Sigmoid colon (tissue), 7 donors: Measurements from ENCODE around the gene VWA7. TPM values are rescaled to one million over a fixed set of nuclear protein-coding genes. Genes with fewer than 3 reads are reported as not detected.

Experiments used
- DNase-seq: peaks from one replicate; pipeline ENCODE4 v3.0.0-alpha.2; 2019
- H3K27ac ChIP-seq, 4 donors: fragments of 200-600 bp; sonication (generic); one replicate each; pipeline ENCODE4 v1.5.1; 2016 to 2019; ENCODE audit warnings: mild to moderate bottlenecking in 1 of 4
- H3K27me3 ChIP-seq, 3 donors: fragments of 200-600 bp; sonication (generic); one replicate each; pipeline ENCODE4 v1.5.1; 2019; ENCODE audit warnings: mild to moderate bottlenecking in 1 of 3
- H3K36me3 ChIP-seq, 4 donors: fragments of 200-600 bp; sonication (generic); one replicate each; pipeline ENCODE4 v1.5.1; 2016 to 2019
- H3K4me1 ChIP-seq, 4 donors: fragments of 200-600 bp; sonication (generic); one replicate each; pipeline ENCODE4 v1.5.1; 2017 to 2019
- H3K4me3 ChIP-seq, 4 donors: fragments of 200-600 bp; sonication (generic); one replicate each; pipeline ENCODE4 v1.5.1; 2017 to 2019; ENCODE audit warnings: mild to moderate bottlenecking in 2 of 4, moderate library complexity in 1 of 4
- H3K9me3 ChIP-seq, 4 donors: fragments of 200-600 bp in 3 of 4; sonication (generic) in 3 of 4; one replicate each; pipeline versions ENCODE4 v1.5.1 to v1.6.1; 2013 to 2019
- CTCF ChIP-seq, 4 experiments: fragments of 450-650 bp in 3 of 4; fragments of 200-600 bp in 1 of 4; IDR thresholded peaks; one replicate each; pipeline ENCODE4 v1.5.1; 2016 to 2019; ENCODE audit warnings: antibody characterized with exemption in 4 of 4, mild to moderate bottlenecking in 3 of 4, moderate library complexity in 2 of 4
- EP300 ChIP-seq, 4 donors: sonication (generic); formaldehyde crosslinking; IDR thresholded peaks; one replicate each; pipeline ENCODE4 v1.6.1; 2017; ENCODE audit warnings: antibody characterized with exemption in 4 of 4
- POLR2A ChIP-seq, 2 donors: fragments of 450-650 bp; IDR thresholded peaks; one replicate each; pipeline ENCODE4 v1.6.1; 2016; ENCODE audit warnings: antibody characterized with exemption in 2 of 2, mild to moderate bottlenecking in 2 of 2, moderate library complexity in 2 of 2
- POLR2AphosphoS5 ChIP-seq, 4 donors: sonication (generic); formaldehyde crosslinking; IDR thresholded peaks; one replicate each; pipeline ENCODE4 v1.6.1; 2017; ENCODE audit warnings: antibody characterized with exemption in 4 of 4
- WGBS, 2 donors: extraction: QIAGEN DNeasy Blood & Tissue Kit; methylation state at CpG; one replicate each; pipeline ENCODE4 v1.1.7; 2013; 5-methylcytosine and 5-hydroxymethylcytosine counted together
- intact Hi-C: fragments of 100-400 bp; cut with DNase I; formaldehyde crosslinking; loops from one replicate; pipeline ENCODE4 v1.15.1; 2023
- polyA plus RNA-seq, 3 donors: library from polyadenylated mRNA; stranded (reverse); fragments of 200-250 nt; gene quantifications; one replicate each; pipeline ENCODE4 v1.2.3, GENCODE V29; 2013
- small RNA-seq, 3 donors: library from RNA; depleted of rRNA; stranded (forward); fragments of <200 nt; gene quantifications; one replicate each; pipeline ENCODE3, GENCODE V24; 2016
- total RNA-seq, 4 donors: library from RNA; depleted of rRNA; stranded (reverse); fragments of >200 nt; gene quantifications; one replicate each; pipeline ENCODE4 v1.1.0, GENCODE V29; 2016
- donor health status: healthy with polysubstance abuse.
- donor health status: Bipolar disorder and iron deficiency.
- donor health status: healthy.

Gene VWA7
- total and polyA plus RNA-seq, 7 donors: 0.14 to 6.0 (median 3.2) TPM; not detected in 1

DNA sequence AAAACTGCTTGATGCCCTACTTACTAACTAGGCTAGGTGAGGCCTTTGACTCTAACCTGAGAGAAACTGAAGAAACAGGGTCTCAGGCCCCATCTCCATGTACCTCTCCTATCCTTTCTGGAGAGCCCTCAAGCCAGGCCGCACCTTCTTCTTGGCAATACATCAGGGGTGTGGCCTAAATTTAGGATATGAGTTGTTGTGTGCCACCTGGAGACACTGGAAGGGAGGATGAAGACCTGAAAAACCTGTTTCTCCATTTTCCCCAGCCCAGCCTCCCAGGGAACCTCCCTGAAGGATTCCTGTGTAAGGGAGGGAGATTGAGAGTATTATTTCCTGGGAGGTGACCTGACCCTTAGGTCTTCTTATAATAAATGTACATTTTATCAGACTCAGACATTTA, 58.9 kb downstream of the VWA7 start:
- intact Hi-C loops: no loop called here
- no peak for DNase-seq
- Histone ChIP-seq H3K27me3 (no peaks in the 10 kb centered on the region), H3K36me3 (no peaks in the 10 kb centered on the region), H3K9me3 (no peaks in the 10 kb centered on the region), H3K4me1 (peaks cover 0 to 11% (median 10%) of the 10 kb centered on the region in 4 donors), H3K27ac (no peak overlapping the region), H3K4me3 (no peak overlapping the region)
- TF ChIP-seq POLR2A (IDR thresholded peaks at IDR 0.05): no peak
- no peak for TF ChIP-seq POLR2AphosphoS5 (IDR thresholded peaks at IDR 0.05)
- no peak for TF ChIP-seq EP300 (IDR thresholded peaks at IDR 0.05)
- WGBS, 2 donors: 18 to 67% methylated on average over 1 of the region's 1 CpG

- no peak overlapping the region for H3K27ac ChIP-seq
- no peaks in the 10 kb centered on the region for H3K27me3 ChIP-seq
- H3K9me3 ChIP-seq: no peaks in the 10 kb centered on the region
- TF ChIP-seq CTCF (IDR thresholded peaks at IDR 0.05): no peak
- no peak for TF ChIP-seq POLR2AphosphoS5 (IDR thresholded peaks at IDR 0.05)
- TF ChIP-seq POLR2A (IDR thresholded peaks at IDR 0.05): no peak
- TF ChIP-seq EP300 (IDR thresholded peaks at IDR 0.05): no peak
- H3K4me1 ChIP-seq: peaks cover 0 to 11% (median 10%) of the 10 kb centered on the region in 4 donors
- H3K36me3 ChIP-seq: no peaks in the 10 kb centered on the region
- intact Hi-C loops: no loop called here
- H3K4me3 ChIP-seq: no peak overlapping the region
- DNase-seq: no peak
- 76 to 85% methylated on average over 10 of the region's 10 CpGs for WGBS, 2 donors
Observed at GRCh38 chr6:31717499-31718222, 59.5 kb downstream of the VWA7 start.

Small RNAs within 50 kb of the gene (small RNA-seq; reads per million reads assigned to genes)
- 0 reads per million in 3 donors for gene MSH5-SAPCD1
- gene RF00019: 0 reads per million in 3 donors
- 0 reads per million in 3 donors for gene RNU6-850P
- 0 reads per million in 3 donors for gene SAPCD1

Other genes with a start within 250 kb of the VWA7 start
Only the 30 nearest of the 43 such genes appear.
- 10 to 100 TPM; 12.5 to 59.6 (median 36.9) TPM for gene AIF1, start 162.1 kb downstream of the VWA7 start, total RNA-seq
- gene AIF1, start 162.1 kb downstream of the VWA7 start, polyA plus RNA-seq: 100 to 1,000 TPM in 2 of 3 donors, 10 to 100 TPM in 1; 61.8 to 133 (median 114) TPM
- 10 to 100 TPM; 42.1 to 90.8 (median 54.2) TPM for gene PRRC2A, start 156.6 kb downstream of the VWA7 start, total RNA-seq
- 100 to 1,000 TPM in 1 of 3 donors, 10 to 100 TPM in 2; 28.8 to 109 (median 32.1) TPM for gene PRRC2A, start 156.6 kb downstream of the VWA7 start, polyA plus RNA-seq
- gene BAG6, start 124.7 kb downstream of the VWA7 start, total RNA-seq: 100 to 1,000 TPM; 119 to 218 (median 144) TPM
- gene BAG6, start 124.7 kb downstream of the VWA7 start, polyA plus RNA-seq: 100 to 1,000 TPM in 2 of 3 donors, 10 to 100 TPM in 1; 99.7 to 231 (median 133) TPM
- 1 to 10 TPM in 3 of 4 donors, not detected in 1; 3.3 to 7.2 (median 3.6) TPM for gene APOM, start 121.4 kb downstream of the VWA7 start, total RNA-seq
- 1 to 10 TPM; 2.3 to 3.6 (median 3.6) TPM for gene APOM, start 121.4 kb downstream of the VWA7 start, polyA plus RNA-seq
- 10 to 100 TPM; 25.0 to 31.3 (median 26.7) TPM for gene C6orf47, start 116.5 kb downstream of the VWA7 start, total RNA-seq
- gene C6orf47, start 116.5 kb downstream of the VWA7 start, polyA plus RNA-seq: 10 to 100 TPM; 22.2 to 32.6 (median 24.5) TPM
- gene GPANK1, start 112.3 kb downstream of the VWA7 start, total RNA-seq: 10 to 100 TPM; 17.2 to 29.6 (median 26.4) TPM
- gene GPANK1, start 112.3 kb downstream of the VWA7 start, polyA plus RNA-seq: 10 to 100 TPM; 15.3 to 22.8 (median 18.3) TPM
- 100 to 1,000 TPM; 188 to 227 (median 209) TPM for gene CSNK2B, start 111.2 kb downstream of the VWA7 start, total RNA-seq
- 100 to 1,000 TPM; 198 to 232 (median 206) TPM for gene CSNK2B, start 111.2 kb downstream of the VWA7 start, polyA plus RNA-seq
- gene LY6G5B, start 107.4 kb downstream of the VWA7 start, total RNA-seq: 1 to 10 TPM; 2.8 to 10.0 (median 6.5) TPM
- gene LY6G5B, start 107.4 kb downstream of the VWA7 start, polyA plus RNA-seq: 1 to 10 TPM in 1 of 3 donors, under 1 TPM in 1, not detected in 1; 0.60 to 9.1 TPM
- gene LY6G5C, start 96.3 kb downstream of the VWA7 start, total RNA-seq: 1 to 10 TPM in 1 of 4 donors, under 1 TPM in 2, not detected in 1; 0.68 to 1.1 (median 0.99) TPM
- gene LY6G5C, start 96.3 kb downstream of the VWA7 start, polyA plus RNA-seq: 1 to 10 TPM; 1.8 to 3.2 (median 2.7) TPM
- gene ABHD16A, start 74.0 kb downstream of the VWA7 start, total RNA-seq: 10 to 100 TPM; 37.8 to 63.4 (median 51.6) TPM
- gene ABHD16A, start 74.0 kb downstream of the VWA7 start, polyA plus RNA-seq: 10 to 100 TPM; 16.9 to 52.0 (median 17.4) TPM
- gene LY6G6F, start 70.5 kb downstream of the VWA7 start, total RNA-seq: not detected
- gene LY6G6F, start 70.5 kb downstream of the VWA7 start, polyA plus RNA-seq: not detected
- gene LY6G6D, start 62.0 kb downstream of the VWA7 start, total RNA-seq: 10 to 100 TPM in 1 of 4 donors, 1 to 10 TPM in 2, not detected in 1; 2.9 to 21.2 (median 6.4) TPM
- 1 to 10 TPM in 1 of 3 donors, under 1 TPM in 1, not detected in 1; 0.31 to 8.4 TPM for gene LY6G6D, start 62.0 kb downstream of the VWA7 start, polyA plus RNA-seq
- gene LY6G6C, start 55.6 kb downstream of the VWA7 start, total RNA-seq: not detected
- 1 to 10 TPM in 2 of 3 donors, under 1 TPM in 1; 0.07 to 1.2 (median 1.2) TPM for gene LY6G6C, start 55.6 kb downstream of the VWA7 start, polyA plus RNA-seq
- gene MPIG6B, start 54.0 kb downstream of the VWA7 start, total RNA-seq: not detected
- gene MPIG6B, start 54.0 kb downstream of the VWA7 start, polyA plus RNA-seq: under 1 TPM in 1 of 3 donors, not detected in 2; 0.13 TPM
- gene DDAH2, start 48.0 kb downstream of the VWA7 start, total RNA-seq: 100 to 1,000 TPM in 2 of 4 donors, 10 to 100 TPM in 2; 86.7 to 146 (median 107) TPM
- 100 to 1,000 TPM; 137 to 340 (median 213) TPM for gene DDAH2, start 48.0 kb downstream of the VWA7 start, polyA plus RNA-seq
- gene CLIC1, start 40.8 kb downstream of the VWA7 start, total RNA-seq: 100 to 1,000 TPM; 172 to 251 (median 214) TPM
- 100 to 1,000 TPM; 623 to 668 (median 634) TPM for gene CLIC1, start 40.8 kb downstream of the VWA7 start, polyA plus RNA-seq
- gene MSH5, start 37.3 kb downstream of the VWA7 start, total RNA-seq: 10 to 100 TPM in 1 of 4 donors, 1 to 10 TPM in 3; 4.2 to 23.5 (median 5.7) TPM
- gene MSH5, start 37.3 kb downstream of the VWA7 start, polyA plus RNA-seq: 10 to 100 TPM in 1 of 3 donors, 1 to 10 TPM in 1, not detected in 1; 1.6 to 18.7 TPM
- gene SAPCD1, start 14.7 kb downstream of the VWA7 start, total RNA-seq: 1 to 10 TPM in 3 of 4 donors, not detected in 1; 1.8 to 6.5 (median 4.2) TPM
- gene SAPCD1, start 14.7 kb downstream of the VWA7 start, polyA plus RNA-seq: 1 to 10 TPM in 2 of 3 donors, not detected in 1; 1.2 to 8.7 TPM
- gene VARS1, start 18.4 kb upstream of the VWA7 start, total RNA-seq: 10 to 100 TPM; 16.0 to 36.2 (median 27.7) TPM
- gene VARS1, start 18.4 kb upstream of the VWA7 start, polyA plus RNA-seq: 10 to 100 TPM in 1 of 3 donors, 1 to 10 TPM in 2; 6.0 to 50.9 (median 6.0) TPM
- gene LSM2, start 29.6 kb upstream of the VWA7 start, total RNA-seq: 10 to 100 TPM; 29.6 to 53.5 (median 48.1) TPM
- gene LSM2, start 29.6 kb upstream of the VWA7 start, polyA plus RNA-seq: 10 to 100 TPM; 28.4 to 94.7 (median 49.9) TPM
- 1 to 10 TPM; 1.1 to 2.3 (median 1.8) TPM for gene HSPA1L, start 38.0 kb upstream of the VWA7 start, total RNA-seq
- gene HSPA1L, start 38.0 kb upstream of the VWA7 start, polyA plus RNA-seq: 1 to 10 TPM in 1 of 3 donors, under 1 TPM in 2; 0.23 to 1.2 (median 0.60) TPM
- 100 to 1,000 TPM; 147 to 321 (median 168) TPM for gene HSPA1A, start 38.2 kb upstream of the VWA7 start, total RNA-seq
- gene HSPA1A, start 38.2 kb upstream of the VWA7 start, polyA plus RNA-seq: 10 to 100 TPM; 39.0 to 70.1 (median 63.1) TPM
- 100 to 1,000 TPM in 3 of 4 donors, 10 to 100 TPM in 1; 72.6 to 237 (median 113) TPM for gene HSPA1B, start 50.4 kb upstream of the VWA7 start, total RNA-seq
- 100 to 1,000 TPM in 1 of 3 donors, 10 to 100 TPM in 2; 63.1 to 116 (median 64.3) TPM for gene HSPA1B, start 50.4 kb upstream of the VWA7 start, polyA plus RNA-seq
- gene NEU1, start 85.5 kb upstream of the VWA7 start, total RNA-seq: 10 to 100 TPM; 31.3 to 43.2 (median 33.6) TPM
- gene NEU1, start 85.5 kb upstream of the VWA7 start, polyA plus RNA-seq: 10 to 100 TPM; 15.0 to 41.1 (median 31.9) TPM
- 1 to 10 TPM in 2 of 4 donors, not detected in 2; 1.4 to 8.0 TPM for gene SLC44A4, start 101.7 kb upstream of the VWA7 start, total RNA-seq
- gene SLC44A4, start 101.7 kb upstream of the VWA7 start, polyA plus RNA-seq: 100 to 1,000 TPM in 2 of 3 donors, 10 to 100 TPM in 1; 78.1 to 252 (median 106) TPM
- gene EHMT2, start 120.4 kb upstream of the VWA7 start, total RNA-seq: 10 to 100 TPM; 31.3 to 34.3 (median 33.8) TPM
- 10 to 100 TPM; 11.8 to 45.0 (median 17.4) TPM for gene EHMT2, start 120.4 kb upstream of the VWA7 start, polyA plus RNA-seq
- 1 to 10 TPM in 3 of 4 donors, under 1 TPM in 1; 0.83 to 2.1 (median 1.1) TPM for gene ZBTB12, start 124.8 kb upstream of the VWA7 start, total RNA-seq
- gene ZBTB12, start 124.8 kb upstream of the VWA7 start, polyA plus RNA-seq: 1 to 10 TPM in 2 of 3 donors, under 1 TPM in 1; 0.92 to 4.3 (median 1.2) TPM
- gene C2, start 150.4 kb upstream of the VWA7 start, total RNA-seq: 10 to 100 TPM in 3 of 4 donors, 1 to 10 TPM in 1; 4.9 to 17.7 (median 13.6) TPM
- gene C2, start 150.4 kb upstream of the VWA7 start, polyA plus RNA-seq: 10 to 100 TPM; 10.2 to 39.2 (median 23.1) TPM
- gene CFB, start 168.8 kb upstream of the VWA7 start, total RNA-seq: 10 to 100 TPM; 14.3 to 40.0 (median 28.7) TPM
- 100 to 1,000 TPM in 1 of 3 donors, 1 to 10 TPM in 2; 3.6 to 118 (median 9.5) TPM for gene CFB, start 168.8 kb upstream of the VWA7 start, polyA plus RNA-seq
- gene NELFE, start 181.6 kb upstream of the VWA7 start, total RNA-seq: 10 to 100 TPM; 60.1 to 96.9 (median 75.8) TPM
- gene NELFE, start 181.6 kb upstream of the VWA7 start, polyA plus RNA-seq: 10 to 100 TPM; 52.5 to 73.5 (median 58.9) TPM